HepG2 (cell line): ENCODE results near the gene ADARB1. TPM values are rescaled to one million over a fixed set of nuclear protein-coding genes. Genes with fewer than 3 reads are reported as not detected.

Experiments used
- ATF1 ChIP-seq: IDR thresholded peaks from 2 replicates; pipeline ENCODE4 v1.6.1; 2016; ENCODE audit warnings: mild to moderate bottlenecking, control low read depth
- CEBPG ChIP-seq: IDR thresholded peaks from 2 replicates; pipeline ENCODE4 v1.6.1; 2016
- CENPT ChIP-seq: sonication (generic); formaldehyde crosslinking; IDR thresholded peaks from 2 replicates; pipeline ENCODE4 v1.8.0; 2022; ENCODE audit warnings: low read depth, mild to moderate bottlenecking, moderate library complexity, missing genetic modification reagents
- CREB1 ChIP-seq, 2 experiments: fragments of 450-650 bp in 1 of 2; IDR thresholded peaks; 2 replicates each; pipeline ENCODE4 v1.6.1; 2016 to 2017; ENCODE audit warnings: control low read depth in 1 of 2, mild to moderate bottlenecking in 1 of 2, missing compliant biosample characterization in 1 of 2, missing genetic modification characterization in 1 of 2
- ESRRA ChIP-seq: sonication (generic); formaldehyde crosslinking; IDR thresholded peaks from 2 replicates; pipeline ENCODE4 v1.5.1; 2020; ENCODE audit warnings: mild to moderate bottlenecking, low read depth, missing genetic modification reagents
- GFI1 ChIP-seq: sonication (generic); formaldehyde crosslinking; IDR thresholded peaks from 2 replicates; pipeline ENCODE4 v1.5.0; 2020; ENCODE audit warnings: missing genetic modification reagents, mild to moderate bottlenecking, borderline replicate concordance
- MIER2 ChIP-seq: IDR thresholded peaks from 2 replicates; pipeline ENCODE4 v1.6.1; 2016; ENCODE audit warnings: missing biosample characterization, missing genetic modification reagents
- PPARG ChIP-seq: conservative IDR thresholded peaks from 2 replicates; pipeline ENCODE4 v1.6.1; 2016; ENCODE audit warnings: missing biosample characterization, missing genetic modification reagents
- RARA ChIP-seq: IDR thresholded peaks from 2 replicates; pipeline ENCODE4 v1.6.1; 2016; ENCODE audit warnings: missing genetic modification reagents, missing compliant biosample characterization
- SAP130 ChIP-seq: IDR thresholded peaks from 2 replicates; pipeline ENCODE4 v1.6.1; 2016; ENCODE audit warnings: low read depth
- SMAD3 ChIP-seq: sonication (generic); formaldehyde crosslinking; IDR thresholded peaks from 2 replicates; pipeline ENCODE4 v1.4.0; 2020; ENCODE audit warnings: missing genetic modification reagents
- SNAPC5 ChIP-seq: sonication (generic); formaldehyde crosslinking; IDR thresholded peaks from 2 replicates; pipeline ENCODE4 v1.8.1; 2023; ENCODE audit warnings: mild to moderate bottlenecking, missing genetic modification reagents, borderline replicate concordance
- TEF ChIP-seq: sonication (generic); formaldehyde crosslinking; IDR thresholded peaks from 2 replicates; pipeline ENCODE4 v1.5.0; 2020; ENCODE audit warnings: missing genetic modification reagents
- THRA ChIP-seq: sonication (generic); formaldehyde crosslinking; IDR thresholded peaks from 2 replicates; pipeline ENCODE4 v1.4.0; 2020; ENCODE audit warnings: missing genetic modification reagents, borderline replicate concordance
- TRIM22 ChIP-seq: fragments of 450-650 bp; IDR thresholded peaks from 2 replicates; pipeline ENCODE4 v1.6.1; 2017
- ZBTB2 ChIP-seq: sonication (generic); formaldehyde crosslinking; IDR thresholded peaks from 2 replicates; pipeline ENCODE4 v1.8.0; 2022; ENCODE audit warnings: low read depth, missing genetic modification reagents
- ZNF121 ChIP-seq: sonication (generic); formaldehyde crosslinking; IDR thresholded peaks from 2 replicates; pipeline ENCODE4 v1.5.0; 2020; ENCODE audit warnings: mild to moderate bottlenecking, missing genetic modification reagents
- ZNF275 ChIP-seq: sonication (generic); formaldehyde crosslinking; IDR thresholded peaks from 2 replicates; pipeline ENCODE4 v1.8.0; 2022; ENCODE audit warnings: missing genetic modification reagents, mild to moderate bottlenecking, inconsistent platforms, borderline replicate concordance
- ZNF512B ChIP-seq: sonication (generic); formaldehyde crosslinking; IDR thresholded peaks from 2 replicates; pipeline ENCODE4 v1.5.1; 2020; ENCODE audit warnings: missing genetic modification reagents, mild to moderate bottlenecking, borderline replicate concordance
- ZNF563 ChIP-seq: sonication (generic); formaldehyde crosslinking; IDR thresholded peaks from 2 replicates; pipeline ENCODE4 v1.8.0; 2022; ENCODE audit warnings: mild to moderate bottlenecking, moderate library complexity, missing genetic modification reagents
- polyA plus RNA-seq, 8 experiments: library from polyadenylated mRNA; depleted of rRNA in 3 of 8; stranded (reverse) in 7 of 8; unstranded in 1 of 8; fragments of >200 nt; fragmentation: Illumina TruSeq in 4 of 8; extraction: Trizol in 4 of 8; gene quantifications; 2 replicates each; pipeline versions ENCODE4 v1.2.1 to v1.2.3, GENCODE V29; 2011 to 2016; ENCODE audit warnings: low read depth in 4 of 8, missing spikeins in 1 of 8, mixed read lengths in 1 of 8; ENCODE audit not compliant: insufficient read depth in 1 of 8
- total RNA-seq, 5 experiments: library from RNA; depleted of rRNA; stranded (reverse); fragments of >200 nt; fragmentation: Illumina TruSeq; extraction: Trizol; gene quantifications; 2 replicates each; pipeline ENCODE4 v1.2.3, GENCODE V29; 2016; ENCODE audit warnings: low read depth in 1 of 5

ADARB1 gene
- total and polyA plus RNA-seq, 2 of the 13 experiments (the other 11 are each of a cell fraction or from before 2014, with no cell fraction given): 6.6 to 10.0 TPM

GRCh38 chr21:45123440-45123839, 49.1 kb downstream of the ADARB1 start (continued):
- TF ChIP-seq ZNF563: no peak
- TF ChIP-seq SMAD3: no peak
- TF ChIP-seq CENPT (CRISPR knock-in tag): no peak
- TF ChIP-seq GFI1 (CRISPR knock-in tag): no peak
- TF ChIP-seq ZNF512B: no peak
- 0 out of 2 replicates have a peak, but pooled peaks have one; percentile 21 for TF ChIP-seq PPARG (CRISPR knock-in tag)
- peak; percentile 81 for TF ChIP-seq RARA (CRISPR knock-in tag)
- peak; percentile 88 for TF ChIP-seq ZNF121 (CRISPR knock-in tag)
- peak; percentile 67 for TF ChIP-seq SAP130 (CRISPR knock-in tag)
- no peak for TF ChIP-seq TRIM22
- no peak for TF ChIP-seq CREB1 (IDR thresholded peaks at IDR 0.05)
- TF ChIP-seq CREB1 (CRISPR knock-in tag; IDR thresholded peaks at IDR 0.05): no peak
- TF ChIP-seq THRA: peak; percentile 26; the same call in 1 of the 2 replicates
- no peak for TF ChIP-seq ESRRA
- no peak for TF ChIP-seq ZNF275 (CRISPR knock-in tag)
- no peak for TF ChIP-seq ZBTB2 (CRISPR knock-in tag)
- TF ChIP-seq CEBPG: no peak
- no peak for TF ChIP-seq MIER2 (CRISPR knock-in tag)
- TF ChIP-seq ATF1 (CRISPR knock-in tag): no peak
- TF ChIP-seq TEF (CRISPR knock-in tag): no peak
- TF ChIP-seq SNAPC5: no peak
